ENCODE measurements around the gene ZFHX3. TPM values are rescaled to one million over a fixed set of nuclear protein-coding genes. Genes with fewer than 3 reads are reported as not detected.

ZFHX3 gene
- total and polyA plus RNA-seq, 2 donors (not counting 3 experiments of a cell fraction or from before 2014, with no cell fraction given): 3.7 to 18.8 TPM

DNA sequence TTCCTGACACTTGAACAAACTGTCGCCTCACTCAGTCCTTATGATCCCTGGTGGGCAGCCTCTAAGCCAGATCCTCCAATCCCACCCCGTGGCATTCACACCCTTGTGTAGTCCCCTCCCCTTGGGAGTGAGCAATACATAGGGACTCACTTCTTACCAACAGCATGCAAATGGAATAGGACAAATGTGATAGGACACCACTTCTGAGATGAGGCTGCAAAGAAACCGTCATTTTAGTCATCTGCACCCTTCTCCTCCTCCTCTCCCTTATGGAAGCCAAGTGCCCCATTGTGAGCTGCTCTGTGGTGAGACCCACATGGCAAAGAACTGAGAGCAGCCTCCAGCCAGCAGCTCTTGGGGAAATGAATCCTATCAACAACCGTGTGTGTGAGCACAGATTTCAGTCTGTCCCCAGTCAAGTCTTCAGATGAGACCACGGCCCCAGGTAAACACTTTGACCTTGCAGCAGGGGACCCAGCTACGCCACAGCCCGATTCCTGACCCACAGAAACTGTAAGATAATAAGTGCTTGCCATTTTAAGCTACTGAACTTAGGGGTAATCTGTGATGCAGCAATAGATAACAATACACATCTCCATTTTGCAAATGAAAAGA is 46.9 kb downstream of the ZFHX3 start:
- DNase-seq (ENCODE audit: low read depth, low spot score) (no peak), FAIRE-seq (no peak)
- ChIA-PET POLR2A (no interaction called here), CTCF (interaction anchor here (1.1 to 1.3 kb wide), 2 partner anchors 11 to 95 kb away, joined by 3 read pairs; no protein-coding TSS in a partner anchor)
- intact Hi-C loops (cut with micrococcal nuclease): no loop called here
- Histone ChIP-seq H3K9ac (replicated peaks; ENCODE audit: extremely low read depth, insufficient read depth, low read length) (no peak overlapping the region), H3K4me3 (replicated peaks in 1 of 3; ENCODE audit: insufficient read depth in 1 of 3, low read depth in 1 of 3, low read length in 3 of 3) (no peak overlapping the region), H3K9me1 (replicated peaks; ENCODE audit: control insufficient read depth, extremely low read depth, insufficient read depth, low read length) (no peaks in the 10 kb centered on the region), H3K79me2 (ENCODE audit: control insufficient read depth, insufficient read depth, low read length) (peaks cover 15% of the 10 kb centered on the region), H3K27me3 (ENCODE audit: control insufficient read depth in 2 of 2, insufficient read depth in 2 of 2, low read length in 2 of 2) (no peaks in the 10 kb centered on the region), H4K20me1 (replicated peaks; ENCODE audit: control insufficient read depth, extremely low read depth, insufficient read depth, low read length) (no peaks in the 10 kb centered on the region), H3K27ac (ENCODE audit: insufficient read depth, low read depth, low read length) (no peak overlapping the region), H2AFZ (ENCODE audit: low read depth, low read length) (no peak overlapping the region), H3K4me1 (ENCODE audit: control insufficient read depth, extremely low read depth, insufficient read depth, low read length) (no peaks in the 10 kb centered on the region), H3K9me3 (replicated peaks; ENCODE audit: control insufficient read depth, insufficient read depth, low read length) (no peaks in the 10 kb centered on the region), H3K4me2 (ENCODE audit: insufficient read depth, low read length) (no peak overlapping the region), H3K36me3 (ENCODE audit: control insufficient read depth in 2 of 2, extremely low read depth in 1 of 2, insufficient read depth in 2 of 2, low read length in 2 of 2) (no peaks in the 10 kb centered on the region)
- no TSS peak for BruUV-seq (replicated peaks)
- dilution Hi-C loops (cut with MboI; ENCODE audit: extremely low pct_ligation_motif_present, low sequenced_read_pairs): no loop called here
- TF ChIP-seq, protein P1, sequence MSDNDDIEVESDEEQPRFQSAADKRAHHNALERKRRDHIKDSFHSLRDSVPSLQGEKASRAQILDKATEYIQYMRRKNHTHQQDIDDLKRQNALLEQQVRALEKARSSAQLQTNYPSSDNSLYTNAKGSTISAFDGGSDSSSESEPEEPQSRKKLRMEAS (IDR thresholded peaks at IDR 0.05; ENCODE audit: insufficient read depth, insufficient read length): no peak
- TF ChIP-seq POLR2A (IDR thresholded peaks at IDR 0.05; ENCODE audit: low read depth, low read length): no peak
- no peak for TF ChIP-seq MYC (IDR thresholded peaks at IDR 0.05; ENCODE audit: low read depth, low read length)
- TF ChIP-seq FOS (IDR thresholded peaks at IDR 0.05; ENCODE audit: borderline replicate concordance, insufficient read depth, low read length): no peak
- no peak for TF ChIP-seq POLR2AphosphoS5 (IDR thresholded peaks at IDR 0.05; ENCODE audit: insufficient read depth, low read depth, low read length)
- no peak for TF ChIP-seq EZH2 (IDR thresholded peaks at IDR 0.05; ENCODE audit: borderline replicate concordance, low read depth, low read length, severe bottlenecking)
- TF ChIP-seq GATA2 (IDR thresholded peaks at IDR 0.05; ENCODE audit: insufficient read depth, insufficient read length, low read depth, low read length): no peak
- TF ChIP-seq CTCF (IDR thresholded peaks at IDR 0.05; ENCODE audit: extremely low read depth in 1 of 2, insufficient read depth in 1 of 2, low read depth in 1 of 2, low read length in 2 of 2): no peak
- TF ChIP-seq JUN (IDR thresholded peaks at IDR 0.05; ENCODE audit: borderline replicate concordance, insufficient read depth, insufficient read length, low read depth): no peak

Measured in endothelial cell of umbilical vein (primary cell).